ENCODE measurements around the gene SOX6.

SOX6 gene

GRCh38 chr11:16001044-16001568, 355.2 kb downstream of the SOX6 start:
- no peak overlapping the region for H3K27ac ChIP-seq (ENCODE audit: insufficient read depth in 1 of 2, low read depth in 1 of 2, low read length in 2 of 2, poor library complexity in 1 of 2, severe bottlenecking in 2 of 2)
- POLR2A ChIA-PET = interaction anchor here (0.5 kb wide), 1 partner anchor 1248 kb away, joined by 3 read pairs; no protein-coding TSS in a partner anchor
- no peak overlapping the region for H3K4me3 ChIP-seq (ENCODE audit: control insufficient read depth in 1 of 7, extremely low read depth in 1 of 7, insufficient read depth in 4 of 7, low read depth in 2 of 7, low read length in 6 of 7)

GRCh38 chr11:16000065-16000464, 356.3 kb downstream of the SOX6 start:
- no CpG with 5 or more reads among the region's 1 CpG for WGBS (ENCODE audit: insufficient coverage)
- H3K36me3 ChIP-seq (ENCODE audit: control insufficient read depth in 4 of 4, insufficient read depth in 4 of 4, low read length in 3 of 4) = no peaks in the 10 kb centered on the region
- peaks cover 0 to 6% (median 2%) of the 10 kb centered on the region in 4 experiments for H3K4me1 ChIP-seq (ENCODE audit: control extremely low read depth in 1 of 4, control insufficient read depth in 4 of 4, insufficient read depth in 4 of 4, low read length in 3 of 4)
- no peak overlapping the region for H3K4me3 ChIP-seq (ENCODE audit: control insufficient read depth in 1 of 7, extremely low read depth in 1 of 7, insufficient read depth in 4 of 7, low read depth in 2 of 7, low read length in 6 of 7)
- DNase-seq = no peak
- H3K27me3 ChIP-seq (replicated peaks in 2 of 5; ENCODE audit: control insufficient read depth in 4 of 5, insufficient read depth in 5 of 5, low read length in 4 of 5) = no peaks in the 10 kb centered on the region
- H3K9me3 ChIP-seq (ENCODE audit: control extremely low read depth in 1 of 5, control insufficient read depth in 4 of 5, insufficient read depth in 2 of 5, low read depth in 1 of 5, low read length in 4 of 5) = no peaks in the 10 kb centered on the region
- H3K27ac ChIP-seq (ENCODE audit: insufficient read depth in 1 of 2, low read depth in 1 of 2, low read length in 2 of 2, poor library complexity in 1 of 2, severe bottlenecking in 2 of 2) = no peak overlapping the region
- ChIA-PET CTCF (no interaction called here), POLR2A (no interaction called here)

More at GRCh38 chr11:16001044-16001568, 355.2 kb downstream of the SOX6 start:
- no peak for DNase-seq
- Histone ChIP-seq H3K27me3 (replicated peaks in 2 of 5; ENCODE audit: control insufficient read depth in 4 of 5, insufficient read depth in 5 of 5, low read length in 4 of 5) (no peaks in the 10 kb centered on the region), H3K36me3 (ENCODE audit: control insufficient read depth in 4 of 4, insufficient read depth in 4 of 4, low read length in 3 of 4) (no peaks in the 10 kb centered on the region), H3K9me3 (ENCODE audit: control extremely low read depth in 1 of 5, control insufficient read depth in 4 of 5, insufficient read depth in 2 of 5, low read depth in 1 of 5, low read length in 4 of 5) (no peaks in the 10 kb centered on the region), H3K4me1 (ENCODE audit: control extremely low read depth in 1 of 4, control insufficient read depth in 4 of 4, insufficient read depth in 4 of 4, low read length in 3 of 4) (peaks cover 0 to 6% (median 2%) of the 10 kb centered on the region in 4 experiments)
- 100% methylated on average over 2 of the region's 4 CpGs for WGBS (ENCODE audit: insufficient coverage)
- CTCF ChIA-PET = interaction anchor here (1.0 to 1.5 kb wide), 2 partner anchors 11 to 32 kb away, joined by 3 read pairs; no protein-coding TSS in a partner anchor

- Histone ChIP-seq H3K27ac (ENCODE audit: insufficient read depth in 1 of 2, low read depth in 1 of 2, low read length in 2 of 2, poor library complexity in 1 of 2, severe bottlenecking in 2 of 2) (no peak overlapping the region), H3K27me3 (replicated peaks in 2 of 5; ENCODE audit: control insufficient read depth in 4 of 5, insufficient read depth in 5 of 5, low read length in 4 of 5) (no peaks in the 10 kb centered on the region), H3K4me3 (ENCODE audit: control insufficient read depth in 1 of 7, extremely low read depth in 1 of 7, insufficient read depth in 4 of 7, low read depth in 2 of 7, low read length in 6 of 7) (no peak overlapping the region), H3K9me3 (ENCODE audit: control extremely low read depth in 1 of 5, control insufficient read depth in 4 of 5, insufficient read depth in 2 of 5, low read depth in 1 of 5, low read length in 4 of 5) (no peaks in the 10 kb centered on the region), H3K36me3 (ENCODE audit: control insufficient read depth in 4 of 4, insufficient read depth in 4 of 4, low read length in 3 of 4) (no peaks in the 10 kb centered on the region), H3K4me1 (ENCODE audit: control extremely low read depth in 1 of 4, control insufficient read depth in 4 of 4, insufficient read depth in 4 of 4, low read length in 3 of 4) (no peaks in the 10 kb centered on the region)
- WGBS (ENCODE audit: insufficient coverage) = 87% methylated on average over 3 of the region's 4 CpGs
- no peak for DNase-seq
- ChIA-PET CTCF (no interaction called here), POLR2A (no interaction called here)
These were observed 363.0 kb downstream of the SOX6 start for GRCh38 chr11:15993345-15993744.

GRCh38 chr11:15991215-15991614, 365.1 kb downstream of the SOX6 start:
- 100% methylated on average over 1 of the region's 3 CpGs for WGBS (ENCODE audit: insufficient coverage)
- Histone ChIP-seq H3K4me3 (ENCODE audit: control insufficient read depth in 1 of 7, extremely low read depth in 1 of 7, insufficient read depth in 4 of 7, low read depth in 2 of 7, low read length in 6 of 7) (no peak overlapping the region), H3K4me1 (ENCODE audit: control extremely low read depth in 1 of 4, control insufficient read depth in 4 of 4, insufficient read depth in 4 of 4, low read length in 3 of 4) (no peaks in the 10 kb centered on the region), H3K27ac (ENCODE audit: insufficient read depth in 1 of 2, low read depth in 1 of 2, low read length in 2 of 2, poor library complexity in 1 of 2, severe bottlenecking in 2 of 2) (no peak overlapping the region), H3K27me3 (replicated peaks in 2 of 5; ENCODE audit: control insufficient read depth in 4 of 5, insufficient read depth in 5 of 5, low read length in 4 of 5) (no peaks in the 10 kb centered on the region), H3K9me3 (ENCODE audit: control extremely low read depth in 1 of 5, control insufficient read depth in 4 of 5, insufficient read depth in 2 of 5, low read depth in 1 of 5, low read length in 4 of 5) (no peaks in the 10 kb centered on the region), H3K36me3 (ENCODE audit: control insufficient read depth in 4 of 4, insufficient read depth in 4 of 4, low read length in 3 of 4) (no peaks in the 10 kb centered on the region)
- CTCF ChIA-PET = interaction anchor here (1.4 kb wide), 1 partner anchor 11 kb away, joined by 3 read pairs; no protein-coding TSS in a partner anchor
- DNase-seq = no peak
- POLR2A ChIA-PET = no interaction called here

GRCh38 chr11:15989685-15990084, 366.7 kb downstream of the SOX6 start:
- 100% methylated on average over 1 of the region's 1 CpG for WGBS (ENCODE audit: insufficient coverage)
- H3K4me1 ChIP-seq (ENCODE audit: control extremely low read depth in 1 of 4, control insufficient read depth in 4 of 4, insufficient read depth in 4 of 4, low read length in 3 of 4) = no peaks in the 10 kb centered on the region

GRCh38 chr11:15988693-15989231, 367.6 kb downstream of the SOX6 start:
- Histone ChIP-seq H3K27ac (ENCODE audit: insufficient read depth in 1 of 2, low read depth in 1 of 2, low read length in 2 of 2, poor library complexity in 1 of 2, severe bottlenecking in 2 of 2) (no peak overlapping the region), H3K27me3 (replicated peaks in 2 of 5; ENCODE audit: control insufficient read depth in 4 of 5, insufficient read depth in 5 of 5, low read length in 4 of 5) (no peaks in the 10 kb centered on the region), H3K4me1 (ENCODE audit: control extremely low read depth in 1 of 4, control insufficient read depth in 4 of 4, insufficient read depth in 4 of 4, low read length in 3 of 4) (no peaks in the 10 kb centered on the region), H3K36me3 (ENCODE audit: control insufficient read depth in 4 of 4, insufficient read depth in 4 of 4, low read length in 3 of 4) (no peaks in the 10 kb centered on the region), H3K9me3 (ENCODE audit: control extremely low read depth in 1 of 5, control insufficient read depth in 4 of 5, insufficient read depth in 2 of 5, low read depth in 1 of 5, low read length in 4 of 5) (no peaks in the 10 kb centered on the region), H3K4me3 (ENCODE audit: control insufficient read depth in 1 of 7, extremely low read depth in 1 of 7, insufficient read depth in 4 of 7, low read depth in 2 of 7, low read length in 6 of 7) (no peak overlapping the region)
- CTCF ChIA-PET = interaction anchor here (0.6 to 1.3 kb wide), 5 partner anchors 8 to 162 kb away, joined by 3 to 4 read pairs (median 3); no protein-coding TSS in a partner anchor
- WGBS (ENCODE audit: insufficient coverage) = 97% methylated on average over 13 of the region's 14 CpGs
- peak in 2 of 3 donors; percentile 11 to 18 for DNase-seq
- POLR2A ChIA-PET = no interaction called here

More at GRCh38 chr11:15989685-15990084, 366.7 kb downstream of the SOX6 start:
- ChIA-PET POLR2A (no interaction called here), CTCF (interaction anchor here (0.9 to 1.4 kb wide), 3 partner anchors 9 to 133 kb away, joined by 3 to 4 read pairs (median 3); no protein-coding TSS in a partner anchor)
- DNase-seq = no peak
- no peaks in the 10 kb centered on the region for H3K36me3 ChIP-seq (ENCODE audit: control insufficient read depth in 4 of 4, insufficient read depth in 4 of 4, low read length in 3 of 4)
- H3K9me3 ChIP-seq (ENCODE audit: control extremely low read depth in 1 of 5, control insufficient read depth in 4 of 5, insufficient read depth in 2 of 5, low read depth in 1 of 5, low read length in 4 of 5) = no peaks in the 10 kb centered on the region
- H3K27ac ChIP-seq (ENCODE audit: insufficient read depth in 1 of 2, low read depth in 1 of 2, low read length in 2 of 2, poor library complexity in 1 of 2, severe bottlenecking in 2 of 2) = no peak overlapping the region
- no peak overlapping the region for H3K4me3 ChIP-seq (ENCODE audit: control insufficient read depth in 1 of 7, extremely low read depth in 1 of 7, insufficient read depth in 4 of 7, low read depth in 2 of 7, low read length in 6 of 7)
- H3K27me3 ChIP-seq (replicated peaks in 2 of 5; ENCODE audit: control insufficient read depth in 4 of 5, insufficient read depth in 5 of 5, low read length in 4 of 5) = no peaks in the 10 kb centered on the region

- peak in 1 of 3 donors; percentile 11 for DNase-seq
- no peaks in the 10 kb centered on the region for H3K27me3 ChIP-seq (replicated peaks in 2 of 5; ENCODE audit: control insufficient read depth in 4 of 5, insufficient read depth in 5 of 5, low read length in 4 of 5)
- H3K36me3 ChIP-seq (ENCODE audit: control insufficient read depth in 4 of 4, insufficient read depth in 4 of 4, low read length in 3 of 4) = no peaks in the 10 kb centered on the region
- CTCF ChIA-PET = interaction anchor here (0.6 to 1.2 kb wide), 4 partner anchors 24 to 162 kb away, joined by 3 read pairs; no protein-coding TSS in a partner anchor
- H3K4me3 ChIP-seq (ENCODE audit: control insufficient read depth in 1 of 7, extremely low read depth in 1 of 7, insufficient read depth in 4 of 7, low read depth in 2 of 7, low read length in 6 of 7) = no peak overlapping the region
- WGBS (ENCODE audit: insufficient coverage) = no CpG with 5 or more reads among the region's 2 CpGs
- no peak overlapping the region for H3K27ac ChIP-seq (ENCODE audit: insufficient read depth in 1 of 2, low read depth in 1 of 2, low read length in 2 of 2, poor library complexity in 1 of 2, severe bottlenecking in 2 of 2)
- H3K4me1 ChIP-seq (ENCODE audit: control extremely low read depth in 1 of 4, control insufficient read depth in 4 of 4, insufficient read depth in 4 of 4, low read length in 3 of 4) = no peaks in the 10 kb centered on the region
- POLR2A ChIA-PET = no interaction called here
- H3K9me3 ChIP-seq (ENCODE audit: control extremely low read depth in 1 of 5, control insufficient read depth in 4 of 5, insufficient read depth in 2 of 5, low read depth in 1 of 5, low read length in 4 of 5) = no peaks in the 10 kb centered on the region
These were observed 368.3 kb downstream of the SOX6 start for GRCh38 chr11:15988016-15988550.
